HG03342 (cell line): Measurements from ENCODE around the gene SOBP.
"Not testable (repeated sequence)": the region's sequence is repeated elsewhere in the genome, so short reads cannot be mapped to it uniquely, and the experiment has no call there.

Experiments
- ATAC-seq: cut with Tn5 transposase; IDR thresholded peaks from one replicate; pipeline ENCODE4 v1.9.1; 2021; ENCODE audit warnings: mild to moderate bottlenecking, moderate library complexity; ENCODE audit not compliant: unreplicated experiment

Gene SOBP

GRCh38 chr6:107550241-107550840 is 60.4 kb downstream of the SOBP start:
- ATAC-seq, result no peak

GRCh38 chr6:107550906-107551305 is 61.0 kb downstream of the SOBP start:
- no peak for ATAC-seq

GRCh38 chr6:107553121-107553520 is 63.2 kb downstream of the SOBP start:
- not testable (repeated sequence) for ATAC-seq

GRCh38 chr6:107554326-107554725 is 64.4 kb downstream of the SOBP start:
- no peak for ATAC-seq

- no peak for ATAC-seq
These were observed 65.0 kb downstream of the SOBP start for GRCh38 chr6:107554918-107555317.

GRCh38 chr6:107555449-107555848 is 65.5 kb downstream of the SOBP start:
- ATAC-seq, result no peak

GRCh38 chr6:107556082-107556481 is 66.2 kb downstream of the SOBP start:
- ATAC-seq, result no peak

GRCh38 chr6:107557698-107558097 is 67.8 kb downstream of the SOBP start:
- no peak for ATAC-seq

- ATAC-seq, result no peak
These were observed 70.7 kb downstream of the SOBP start for GRCh38 chr6:107560657-107561056.

- no peak for ATAC-seq
These were observed 71.4 kb downstream of the SOBP start for GRCh38 chr6:107561306-107561705.

- ATAC-seq, result no peak
These were observed 74.0 kb downstream of the SOBP start for GRCh38 chr6:107563694-107564588.

- no peak for ATAC-seq
These were observed 74.7 kb downstream of the SOBP start for GRCh38 chr6:107564589-107564951.

GRCh38 chr6:107565165-107565723 is 75.3 kb downstream of the SOBP start:
- no peak for ATAC-seq

- no peak for ATAC-seq
These were observed 77.7 kb downstream of the SOBP start for GRCh38 chr6:107567643-107568042.

- no peak for ATAC-seq
These were observed 79.6 kb downstream of the SOBP start for GRCh38 chr6:107569473-107569872.

GRCh38 chr6:107571354-107571753 is 81.4 kb downstream of the SOBP start:
- ATAC-seq, result no peak

GRCh38 chr6:107572886-107573285 is 83.0 kb downstream of the SOBP start:
- no peak for ATAC-seq

- ATAC-seq, result no peak
These were observed 84.9 kb downstream of the SOBP start for GRCh38 chr6:107574856-107575255.

GRCh38 chr6:107576852-107577251 is 86.9 kb downstream of the SOBP start:
- no peak for ATAC-seq

GRCh38 chr6:107578642-107579341 is 88.9 kb downstream of the SOBP start:
- no peak for ATAC-seq

- ATAC-seq, result no peak
These were observed 89.6 kb downstream of the SOBP start for GRCh38 chr6:107579456-107580056.
